ENCODE data around the gene RAPGEF4. TPM values are rescaled to one million over a fixed set of nuclear protein-coding genes. Genes with fewer than 3 reads are reported as not detected.

RAPGEF4 gene
- polyA plus RNA-seq, 1 donor = 2.5 TPM

- DNase-seq = no peak
Measured at GRCh38 chr2:172829229-172829628, 93.6 kb downstream of the RAPGEF4 start.

- DNase-seq = no peak
Measured at GRCh38 chr2:172830482-172830881, 94.8 kb downstream of the RAPGEF4 start.

- no peak for DNase-seq
Measured at GRCh38 chr2:172833898-172834297, 98.3 kb downstream of the RAPGEF4 start.

- no peak for DNase-seq
Measured at GRCh38 chr2:172834881-172835280, 99.2 kb downstream of the RAPGEF4 start.

GRCh38 chr2:172836347-172836821 lies 100.7 kb downstream of the RAPGEF4 start:
- no peak for DNase-seq

GRCh38 chr2:172836827-172837226 lies 101.2 kb downstream of the RAPGEF4 start:
- DNase-seq = no peak

GRCh38 chr2:172839446-172839845 lies 103.8 kb downstream of the RAPGEF4 start:
- no peak for DNase-seq

DNA sequence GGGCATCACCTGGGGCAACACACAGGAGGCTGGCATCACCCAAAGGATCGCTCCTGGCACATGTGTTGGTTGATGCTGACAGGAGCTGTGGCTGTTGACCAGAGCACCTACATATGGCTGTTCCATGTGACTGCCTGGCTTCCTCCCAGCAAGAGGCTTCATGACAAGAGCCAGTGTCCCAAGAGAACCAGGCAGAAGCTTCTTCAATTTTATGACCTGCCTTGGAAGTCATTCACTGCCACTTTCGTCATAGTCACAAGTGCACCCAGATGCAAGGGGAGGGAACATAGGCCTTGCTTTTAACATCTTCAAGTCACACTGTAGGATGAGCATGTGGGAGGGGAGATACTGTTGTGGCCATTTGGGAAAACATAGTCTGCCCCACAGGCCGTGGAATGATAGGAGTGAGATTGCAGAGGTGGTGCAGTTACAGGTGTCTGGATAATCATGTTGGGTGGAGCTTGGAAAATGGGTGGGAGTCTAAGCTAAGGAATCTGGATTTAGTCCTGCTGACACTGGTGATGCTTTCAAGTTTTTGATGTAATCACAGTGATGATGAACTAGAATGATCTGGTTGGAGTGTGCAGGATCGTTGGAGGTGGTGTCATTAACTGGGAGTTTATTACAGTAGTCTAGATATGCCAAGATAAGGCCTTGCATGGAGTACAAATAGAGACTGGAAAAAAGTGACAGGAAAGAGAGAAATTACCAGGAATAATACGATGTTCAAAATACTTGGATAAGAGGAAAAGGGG lies 107.0 kb downstream of the RAPGEF4 start:
- no peak for DNase-seq

DNA sequence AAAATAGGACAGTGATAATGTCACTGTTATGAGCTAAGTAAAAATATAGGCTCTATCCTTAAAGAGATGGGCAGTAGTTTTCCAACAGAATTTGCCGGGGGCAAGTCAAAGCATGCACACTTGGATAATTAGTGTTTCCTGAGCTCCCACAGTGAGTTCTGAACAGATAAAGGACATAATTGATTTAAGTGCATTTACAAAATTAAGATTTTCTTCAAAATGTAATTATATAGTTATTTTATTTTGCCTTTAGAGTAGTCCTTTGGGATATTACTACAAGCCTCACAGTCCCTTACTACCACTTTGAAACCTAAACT lies 107.6 kb downstream of the RAPGEF4 start:
- DNase-seq = no peak

- no peak for DNase-seq
Measured at GRCh38 chr2:172843902-172844715, 108.5 kb downstream of the RAPGEF4 start.

DNA sequence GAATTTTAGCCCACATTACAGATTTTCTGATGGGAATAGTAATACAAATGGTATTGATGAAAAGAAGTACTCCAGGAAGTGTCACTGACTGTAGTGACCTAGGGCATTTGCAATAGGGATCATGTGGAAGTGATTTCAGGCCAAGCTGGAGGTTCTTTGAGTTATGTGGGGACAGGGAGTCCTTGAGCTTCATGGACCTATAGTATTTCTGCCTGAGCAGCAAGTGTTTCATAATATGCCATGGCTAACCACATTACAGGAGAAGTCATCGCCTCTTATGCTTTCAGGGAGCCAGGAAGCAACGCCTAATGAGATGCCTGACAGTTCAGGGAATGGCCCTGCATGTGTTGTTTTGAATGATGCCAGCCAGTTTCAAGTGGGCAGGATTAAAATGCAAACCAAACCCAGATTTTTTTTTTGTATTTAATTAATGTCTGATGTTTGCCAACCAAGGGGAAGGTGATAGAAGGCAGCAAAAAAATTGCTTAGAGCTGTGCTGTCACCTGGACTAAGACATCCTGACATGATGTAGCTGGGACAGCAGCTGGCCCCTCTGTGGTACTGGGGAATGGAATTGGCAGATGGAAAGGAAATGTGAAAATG lies 109.5 kb downstream of the RAPGEF4 start:
- no peak for DNase-seq

DNA sequence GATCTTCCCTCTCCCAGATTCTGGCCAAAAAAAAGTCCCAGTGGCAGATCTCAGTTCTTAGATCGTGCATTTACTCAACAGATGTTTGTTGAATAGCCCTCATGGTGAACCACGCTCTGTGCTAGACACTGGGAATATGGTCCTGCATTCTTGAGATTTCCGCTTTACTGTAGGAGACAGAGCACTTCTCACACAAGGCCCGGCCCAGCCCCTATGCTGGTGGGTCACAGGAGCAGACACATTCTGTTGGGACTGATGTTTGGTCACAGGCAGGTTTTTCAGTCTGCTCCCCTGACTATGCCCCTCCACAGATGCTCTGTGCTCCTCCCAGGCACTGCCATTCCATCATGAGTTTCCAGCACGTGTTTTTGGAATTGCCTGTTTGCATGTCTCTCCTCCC lies 110.9 kb downstream of the RAPGEF4 start:
- DNase-seq = no peak

- no peak for DNase-seq
Measured at GRCh38 chr2:172847188-172847587, 111.5 kb downstream of the RAPGEF4 start.

- DNase-seq = no peak
Measured at GRCh38 chr2:172848519-172848918, 112.9 kb downstream of the RAPGEF4 start.

GRCh38 chr2:172849519-172850217 lies 114.0 kb downstream of the RAPGEF4 start:
- DNase-seq = no peak

- DNase-seq = no peak
Measured at GRCh38 chr2:172855588-172855987, 119.9 kb downstream of the RAPGEF4 start.

- DNase-seq = no peak
Measured at GRCh38 chr2:172856606-172857005, 121.0 kb downstream of the RAPGEF4 start.

DNA sequence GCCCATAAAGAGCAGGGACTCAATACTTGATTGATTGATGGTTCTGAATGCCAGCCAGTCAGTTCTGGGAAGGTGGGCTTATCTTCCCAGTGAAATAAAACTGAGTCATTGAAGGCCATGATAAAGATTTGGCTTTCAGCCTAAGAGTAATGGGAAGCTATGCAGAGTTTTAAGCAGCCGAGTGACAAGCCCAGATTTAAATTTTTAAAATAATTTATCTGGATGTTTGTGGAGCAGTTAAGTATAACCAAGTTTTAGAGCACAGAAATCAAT lies 122.8 kb downstream of the RAPGEF4 start:
- DNase-seq = no peak

- no peak for DNase-seq
Measured at GRCh38 chr2:172859581-172860335, 124.1 kb downstream of the RAPGEF4 start.

DNA sequence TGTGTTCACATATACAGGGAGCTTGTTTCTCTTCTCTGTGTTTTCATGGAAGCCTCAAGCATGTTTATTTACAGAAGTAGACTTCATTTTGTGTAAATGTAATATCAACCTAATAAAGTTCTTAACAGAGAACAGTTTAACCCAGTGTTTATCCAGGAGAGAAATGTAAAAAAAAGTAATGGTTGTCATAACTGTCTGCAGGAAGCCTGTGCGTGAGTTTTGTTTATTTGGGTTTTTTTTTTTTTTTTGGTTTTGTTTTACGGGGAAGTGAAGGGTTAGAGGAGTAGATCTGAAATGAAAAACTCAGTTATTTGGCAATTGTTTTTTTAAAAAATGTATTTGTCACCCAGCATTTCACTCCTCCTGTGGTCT lies 124.7 kb downstream of the RAPGEF4 start:
- no peak for DNase-seq

GRCh38 chr2:172861098-172861497 lies 125.5 kb downstream of the RAPGEF4 start:
- no peak for DNase-seq

- DNase-seq = peak; percentile 38
Measured at GRCh38 chr2:172861656-172862476, 126.2 kb downstream of the RAPGEF4 start.

Data from hindlimb muscle (tissue), 1 donor.